WI38 (cell line): ENCODE measurements around the gene ACSL6.

Experiments used
- H3K4me3 ChIP-seq: 2 replicates; pipeline ENCODE4 v1.5.1; 2011; ENCODE audit warnings: low read depth, mild to moderate bottlenecking, control low read depth, low read length
- TF ChIP-seq, protein P1 (sequence below): IDR thresholded peaks from 2 replicates; pipeline ENCODE4 v1.5.1; 2012; ENCODE audit warnings: low read depth, mild to moderate bottlenecking, control low read depth, low read length

The ACSL6 gene

GRCh38 chr5:131992370-131992769 lies 19.1 kb downstream of the ACSL6 start:
- no peak overlapping the region for H3K4me3 ChIP-seq
- TF ChIP-seq, protein P1, sequence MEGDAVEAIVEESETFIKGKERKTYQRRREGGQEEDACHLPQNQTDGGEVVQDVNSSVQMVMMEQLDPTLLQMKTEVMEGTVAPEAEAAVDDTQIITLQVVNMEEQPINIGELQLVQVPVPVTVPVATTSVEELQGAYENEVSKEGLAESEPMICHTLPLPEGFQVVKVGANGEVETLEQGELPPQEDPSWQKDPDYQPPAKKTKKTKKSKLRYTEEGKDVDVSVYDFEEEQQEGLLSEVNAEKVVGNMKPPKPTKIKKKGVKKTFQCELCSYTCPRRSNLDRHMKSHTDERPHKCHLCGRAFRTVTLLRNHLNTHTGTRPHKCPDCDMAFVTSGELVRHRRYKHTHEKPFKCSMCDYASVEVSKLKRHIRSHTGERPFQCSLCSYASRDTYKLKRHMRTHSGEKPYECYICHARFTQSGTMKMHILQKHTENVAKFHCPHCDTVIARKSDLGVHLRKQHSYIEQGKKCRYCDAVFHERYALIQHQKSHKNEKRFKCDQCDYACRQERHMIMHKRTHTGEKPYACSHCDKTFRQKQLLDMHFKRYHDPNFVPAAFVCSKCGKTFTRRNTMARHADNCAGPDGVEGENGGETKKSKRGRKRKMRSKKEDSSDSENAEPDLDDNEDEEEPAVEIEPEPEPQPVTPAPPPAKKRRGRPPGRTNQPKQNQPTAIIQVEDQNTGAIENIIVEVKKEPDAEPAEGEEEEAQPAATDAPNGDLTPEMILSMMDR: no peak

- H3K4me3 ChIP-seq: no peak overlapping the region
- TF ChIP-seq, protein P1: no peak
Measured at GRCh38 chr5:131991593-131992324, 19.7 kb downstream of the ACSL6 start.

GRCh38 chr5:131990716-131991115 lies 20.7 kb downstream of the ACSL6 start:
- H3K4me3 ChIP-seq: no peak overlapping the region
- TF ChIP-seq, protein P1: no peak

DNA sequence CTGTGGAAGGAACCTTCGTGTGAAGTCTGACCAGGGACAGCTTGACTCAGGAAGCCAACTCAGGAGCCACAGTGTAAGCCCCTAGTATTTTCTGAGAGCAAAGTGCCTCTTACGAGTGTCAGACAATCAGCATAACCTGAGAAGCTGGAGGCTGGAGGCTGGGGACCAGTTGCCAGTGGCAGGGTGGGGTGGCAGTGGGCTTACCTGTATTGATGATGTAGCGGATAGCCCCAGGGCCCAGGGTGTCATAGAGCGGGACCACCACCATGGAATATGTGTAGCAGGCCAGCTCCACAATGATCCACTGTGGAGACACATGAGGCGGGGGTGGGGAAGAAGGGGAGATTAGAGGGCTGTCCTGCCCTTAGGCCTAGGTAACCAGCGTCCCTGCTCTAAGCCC lies 22.9 kb downstream of the ACSL6 start:
- TF ChIP-seq, protein P1: no peak

DNA sequence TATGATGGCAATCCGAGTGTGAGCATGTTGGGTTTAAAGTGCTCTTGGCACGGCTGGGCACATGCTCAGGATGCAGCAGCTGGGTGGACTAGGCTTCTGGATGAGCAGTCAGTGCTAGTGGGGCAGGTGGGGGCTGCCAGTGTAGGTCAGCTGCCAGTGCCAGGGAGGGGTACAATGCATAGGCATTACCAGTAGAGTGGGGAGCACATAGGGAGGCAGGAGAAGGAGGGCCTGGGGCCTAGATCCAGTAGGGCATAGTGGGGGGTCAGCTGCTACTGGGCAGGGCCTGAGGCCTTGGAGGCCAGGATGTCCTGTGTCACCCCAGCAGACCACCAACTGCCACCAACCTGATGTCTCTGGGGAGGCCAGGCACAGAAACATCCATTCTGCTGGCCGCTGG lies 24.2 kb downstream of the ACSL6 start:
- TF ChIP-seq, protein P1: no peak
- H3K4me3 ChIP-seq: no peak overlapping the region

More for the DNA sequence above, 22.9 kb downstream of the ACSL6 start:
- no peak overlapping the region for H3K4me3 ChIP-seq

GRCh38 chr5:131986161-131986912 lies 25.1 kb downstream of the ACSL6 start:
- TF ChIP-seq, protein P1: no peak
- H3K4me3 ChIP-seq: no peak overlapping the region
